ENCODE data around the gene NTN5. TPM values are rescaled to one million over a fixed set of nuclear protein-coding genes. Genes with fewer than 3 reads are reported as not detected.
A peak's percentile ranks its signal among the peaks of the same experiment; 100 is the strongest.

The NTN5 gene
- total and polyA plus RNA-seq, 9 of the 15 experiments (the other 6 are each of a cell fraction or from before 2014, with no cell fraction given), result not detected

GRCh38 chr19:48654299-48655059 is 18.3 kb downstream of the NTN5 start (continued):
- TF ChIP-seq ZNF592 (IDR thresholded peaks at IDR 0.05), result peak; percentile 68; the same call in 1 of the 2 replicates
- TF ChIP-seq ELF1 (tag; IDR thresholded peaks at IDR 0.05), result no peak
- TF ChIP-seq PTTG1 (tag; IDR thresholded peaks at IDR 0.05; ENCODE audit: low read depth), result no peak
- TF ChIP-seq NFIC (IDR thresholded peaks at IDR 0.05), result peak; percentile 83
- no peak for TF ChIP-seq ZNF134 (CRISPR knock-in tag; conservative IDR thresholded peaks at IDR 0.05)
- peak; percentile 74; the same call in 1 of the 2 replicates for TF ChIP-seq ZBTB7A (IDR thresholded peaks at IDR 0.05; ENCODE audit: borderline replicate concordance, control insufficient read depth, low read depth, low read length)
- peak; percentile 23; the same call in 1 of the 2 replicates for TF ChIP-seq CBFA2T3 (IDR thresholded peaks at IDR 0.05)
- TF ChIP-seq EP400 (IDR thresholded peaks at IDR 0.05), result peak; percentile 16; the same call in 1 of the 2 replicates
- no peak for TF ChIP-seq E2F1 (CRISPR knock-in tag; IDR thresholded peaks at IDR 0.05)
- TF ChIP-seq NFIX (CRISPR knock-in tag; IDR thresholded peaks at IDR 0.05; ENCODE audit: low read depth), result no peak
- TF ChIP-seq ZNF274 (IDR thresholded peaks at IDR 0.05; ENCODE audit: borderline replicate concordance, low read depth, low read length), result no peak
- TF ChIP-seq TCF15 (CRISPR knock-in tag; IDR thresholded peaks at IDR 0.05), result no peak
- no peak for TF ChIP-seq TAF7 (tag; IDR thresholded peaks at IDR 0.05)
- TF ChIP-seq NR1H2 (CRISPR knock-in tag; IDR thresholded peaks at IDR 0.05), result no peak
- TF ChIP-seq HNRNPK (IDR thresholded peaks at IDR 0.05; ENCODE audit: low read depth, low read length, poor library complexity, severe bottlenecking), result no peak
- TF ChIP-seq ARID4B (CRISPR knock-in tag; IDR thresholded peaks at IDR 0.05), result no peak
